Effector memory CD4-positive, alpha-beta T cell (primary cell): ENCODE measurements around the gene NCK2.

Experiments used
- DNase-seq, 3 donors: peaks; one replicate each; pipeline ENCODE4 v3.0.0-alpha.2; 2020
- H3K27ac ChIP-seq: 2 replicates; pipeline ENCODE4 v1.7.0; 2013; ENCODE audit warnings: mild to moderate bottlenecking, low read length, moderate library complexity; ENCODE audit not compliant: insufficient read depth, poor library complexity, severe bottlenecking
- H3K27me3 ChIP-seq: replicated peaks from 2 replicates; pipeline ENCODE4 v1.7.0; 2013; ENCODE audit warnings: mild to moderate bottlenecking, low read length; ENCODE audit not compliant: insufficient read depth, control insufficient read depth, poor library complexity, severe bottlenecking
- H3K36me3 ChIP-seq: 2 replicates; pipeline ENCODE4 v1.7.0; 2013; ENCODE audit warnings: mild to moderate bottlenecking, low read length, moderate library complexity; ENCODE audit not compliant: control insufficient read depth, insufficient read depth
- H3K4me1 ChIP-seq: 2 replicates; pipeline ENCODE4 v1.7.0; 2013; ENCODE audit warnings: low read length, mild to moderate bottlenecking; ENCODE audit not compliant: control insufficient read depth, insufficient read depth, poor library complexity, severe bottlenecking
- H3K4me3 ChIP-seq: 2 replicates; pipeline ENCODE4 v1.7.0; 2013; ENCODE audit warnings: low read length, low read depth, mild to moderate bottlenecking; ENCODE audit not compliant: insufficient read depth, poor library complexity, severe bottlenecking
- H3K9me3 ChIP-seq: 2 replicates; pipeline ENCODE4 v1.7.0; 2013; ENCODE audit warnings: mild to moderate bottlenecking, low read length, moderate library complexity; ENCODE audit not compliant: control insufficient read depth

NCK2 gene

GRCh38 chr2:105773568-105773967 is 28.9 kb downstream of the NCK2 start:
- H3K36me3 ChIP-seq = no peaks in the 10 kb centered on the region
- no peak for DNase-seq
- H3K4me3 ChIP-seq = no peak overlapping the region
- no peaks in the 10 kb centered on the region for H3K27me3 ChIP-seq
- H3K4me1 ChIP-seq = peaks cover 95% of the 10 kb centered on the region
- no peaks in the 10 kb centered on the region for H3K9me3 ChIP-seq
- no peak overlapping the region for H3K27ac ChIP-seq

- Histone ChIP-seq H3K27me3 (no peaks in the 10 kb centered on the region), H3K4me3 (no peak overlapping the region), H3K27ac (peak overlapping the region; percentile 44), H3K9me3 (no peaks in the 10 kb centered on the region), H3K4me1 (peaks cover 94% of the 10 kb centered on the region), H3K36me3 (no peaks in the 10 kb centered on the region)
- DNase-seq = no peak
Measured at GRCh38 chr2:105774781-105775337, 30.1 kb downstream of the NCK2 start.

GRCh38 chr2:105775809-105776559 is 31.3 kb downstream of the NCK2 start:
- Histone ChIP-seq H3K27ac (peak overlapping the region; percentile 76), H3K27me3 (no peaks in the 10 kb centered on the region), H3K4me1 (peaks cover 93% of the 10 kb centered on the region), H3K36me3 (no peaks in the 10 kb centered on the region), H3K4me3 (peak overlapping the region; percentile 26), H3K9me3 (no peaks in the 10 kb centered on the region)
- no peak for DNase-seq

- H3K4me1 ChIP-seq = peaks cover 93% of the 10 kb centered on the region
- H3K9me3 ChIP-seq = no peaks in the 10 kb centered on the region
- H3K27ac ChIP-seq = peak overlapping the region; percentile 76
- H3K27me3 ChIP-seq = no peaks in the 10 kb centered on the region
- no peaks in the 10 kb centered on the region for H3K36me3 ChIP-seq
- peak overlapping the region; percentile 26 for H3K4me3 ChIP-seq
- DNase-seq = no peak
Measured at GRCh38 chr2:105776560-105776928, 31.8 kb downstream of the NCK2 start.

- peak overlapping the region; percentile 26 for H3K4me3 ChIP-seq
- H3K36me3 ChIP-seq = no peaks in the 10 kb centered on the region
- H3K4me1 ChIP-seq = peaks cover 93% of the 10 kb centered on the region
- no peak for DNase-seq
- H3K27ac ChIP-seq = peak overlapping the region; percentile 76
- H3K9me3 ChIP-seq = no peaks in the 10 kb centered on the region
- H3K27me3 ChIP-seq = no peaks in the 10 kb centered on the region
Measured at GRCh38 chr2:105777031-105777482, 32.3 kb downstream of the NCK2 start.

GRCh38 chr2:105777506-105778055 is 32.9 kb downstream of the NCK2 start:
- H3K9me3 ChIP-seq = no peaks in the 10 kb centered on the region
- peaks cover 93% of the 10 kb centered on the region for H3K4me1 ChIP-seq
- peak overlapping the region; percentile 76 for H3K27ac ChIP-seq
- no peaks in the 10 kb centered on the region for H3K36me3 ChIP-seq
- H3K4me3 ChIP-seq = peak overlapping the region; percentile 2
- no peak for DNase-seq
- no peaks in the 10 kb centered on the region for H3K27me3 ChIP-seq

GRCh38 chr2:105778080-105778607 is 33.4 kb downstream of the NCK2 start:
- Histone ChIP-seq H3K4me1 (peaks cover 95% of the 10 kb centered on the region), H3K36me3 (no peaks in the 10 kb centered on the region), H3K27ac (peak overlapping the region; percentile 76), H3K9me3 (no peaks in the 10 kb centered on the region), H3K27me3 (no peaks in the 10 kb centered on the region), H3K4me3 (no peak overlapping the region)
- DNase-seq = no peak

GRCh38 chr2:105779394-105779793 is 34.7 kb downstream of the NCK2 start:
- no peaks in the 10 kb centered on the region for H3K9me3 ChIP-seq
- peaks cover 94% of the 10 kb centered on the region for H3K4me1 ChIP-seq
- peak overlapping the region; percentile 76 for H3K27ac ChIP-seq

GRCh38 chr2:105780606-105781005 is 35.9 kb downstream of the NCK2 start:
- Histone ChIP-seq H3K27me3 (no peaks in the 10 kb centered on the region), H3K36me3 (no peaks in the 10 kb centered on the region), H3K9me3 (no peaks in the 10 kb centered on the region), H3K4me3 (no peak overlapping the region), H3K4me1 (peaks cover 91% of the 10 kb centered on the region), H3K27ac (peak overlapping the region; percentile 56)
- DNase-seq = no peak

More at GRCh38 chr2:105779394-105779793, 34.7 kb downstream of the NCK2 start:
- no peaks in the 10 kb centered on the region for H3K27me3 ChIP-seq
- no peak for DNase-seq
- H3K36me3 ChIP-seq = no peaks in the 10 kb centered on the region
- H3K4me3 ChIP-seq = no peak overlapping the region
